Loucy (cell line): ENCODE data around the gene MEIS3.
"Not testable (repeated sequence)": the region's sequence is repeated elsewhere in the genome, so short reads cannot be mapped to it uniquely, and the experiment has no call there.

Experiments
- H2AFZ ChIP-seq: fragments of 200-600 bp; sonication (generic); 2 replicates; pipeline ENCODE4 v1.6.0; 2016; ENCODE audit warnings: antibody characterized with exemption, mild to moderate bottlenecking, low read length, moderate library complexity
- H3F3A ChIP-seq: fragments of 200-600 bp; 2 replicates; pipeline ENCODE4 v1.6.0; 2016; ENCODE audit warnings: antibody characterized with exemption, low read depth, mild to moderate bottlenecking
- H3K27me3 ChIP-seq: fragments of 200-600 bp; sonication (generic); 2 replicates; pipeline ENCODE4 v1.6.1; 2014; ENCODE audit warnings: low read length, mild to moderate bottlenecking; ENCODE audit not compliant: insufficient read depth, poor library complexity, severe bottlenecking
- H3K36me3 ChIP-seq: fragments of 200-600 bp; sonication (generic); 2 replicates; pipeline ENCODE4 v1.6.1; 2016; ENCODE audit warnings: low read length; ENCODE audit not compliant: insufficient read depth
- H3K4me1 ChIP-seq: fragments of 200-600 bp; sonication (generic); 2 replicates; pipeline ENCODE4 v1.5.1; 2014; ENCODE audit warnings: low read length, mild to moderate bottlenecking; ENCODE audit not compliant: insufficient read depth, poor library complexity, severe bottlenecking
- H3K4me2 ChIP-seq: fragments of 200-600 bp; sonication (generic); 2 replicates; pipeline ENCODE4 v1.6.0; 2014; ENCODE audit warnings: antibody characterized with exemption, low read length, low read depth, mild to moderate bottlenecking; ENCODE audit not compliant: poor library complexity, severe bottlenecking
- H3K4me3 ChIP-seq: fragments of 200-600 bp; sonication (generic); 2 replicates; pipeline ENCODE4 v1.5.1; 2014; ENCODE audit warnings: low read length, mild to moderate bottlenecking, mixed read lengths; ENCODE audit not compliant: poor library complexity, severe bottlenecking
- H3K79me2 ChIP-seq: fragments of 200-600 bp; sonication (generic); 2 replicates; pipeline ENCODE4 v1.6.1; 2014; ENCODE audit warnings: low read length; ENCODE audit not compliant: insufficient read depth
- H3K9ac ChIP-seq: fragments of 200-600 bp; sonication (generic); 2 replicates; pipeline ENCODE4 v1.6.0; 2014; ENCODE audit warnings: mild to moderate bottlenecking, low read depth, low read length, moderate library complexity; ENCODE audit not compliant: poor library complexity, severe bottlenecking
- H3K9me2 ChIP-seq: fragments of 200-600 bp; sonication (generic); replicated peaks from 2 replicates; pipeline ENCODE4 v1.6.1; 2016; ENCODE audit warnings: low read depth, low read length, mixed read lengths
- H3K9me3 ChIP-seq: fragments of 200-600 bp; sonication (generic); 2 replicates; pipeline ENCODE4 v1.6.1; 2014; ENCODE audit warnings: mild to moderate bottlenecking, antibody characterized with exemption, low read length, low read depth; ENCODE audit not compliant: insufficient read depth
- H4K20me1 ChIP-seq: fragments of 200-600 bp; sonication (generic); 2 replicates; pipeline ENCODE4 v1.6.0; 2014; ENCODE audit warnings: antibody characterized with exemption, low read length, mild to moderate bottlenecking; ENCODE audit not compliant: insufficient read depth, poor library complexity, severe bottlenecking
- EZH2phosphoT487 ChIP-seq: fragments of 200-600 bp; IDR thresholded peaks from 2 replicates; pipeline ENCODE4 v1.6.1; 2018; ENCODE audit warnings: antibody characterized with exemption, mild to moderate bottlenecking, moderate library complexity, borderline replicate concordance
- TF ChIP-seq, protein P1 (sequence below): fragments of 200-600 bp; sonication (generic); conservative IDR thresholded peaks from 2 replicates; pipeline ENCODE4 v1.5.1; 2014; ENCODE audit warnings: mild to moderate bottlenecking, antibody characterized with exemption, low read length

Gene MEIS3

DNA sequence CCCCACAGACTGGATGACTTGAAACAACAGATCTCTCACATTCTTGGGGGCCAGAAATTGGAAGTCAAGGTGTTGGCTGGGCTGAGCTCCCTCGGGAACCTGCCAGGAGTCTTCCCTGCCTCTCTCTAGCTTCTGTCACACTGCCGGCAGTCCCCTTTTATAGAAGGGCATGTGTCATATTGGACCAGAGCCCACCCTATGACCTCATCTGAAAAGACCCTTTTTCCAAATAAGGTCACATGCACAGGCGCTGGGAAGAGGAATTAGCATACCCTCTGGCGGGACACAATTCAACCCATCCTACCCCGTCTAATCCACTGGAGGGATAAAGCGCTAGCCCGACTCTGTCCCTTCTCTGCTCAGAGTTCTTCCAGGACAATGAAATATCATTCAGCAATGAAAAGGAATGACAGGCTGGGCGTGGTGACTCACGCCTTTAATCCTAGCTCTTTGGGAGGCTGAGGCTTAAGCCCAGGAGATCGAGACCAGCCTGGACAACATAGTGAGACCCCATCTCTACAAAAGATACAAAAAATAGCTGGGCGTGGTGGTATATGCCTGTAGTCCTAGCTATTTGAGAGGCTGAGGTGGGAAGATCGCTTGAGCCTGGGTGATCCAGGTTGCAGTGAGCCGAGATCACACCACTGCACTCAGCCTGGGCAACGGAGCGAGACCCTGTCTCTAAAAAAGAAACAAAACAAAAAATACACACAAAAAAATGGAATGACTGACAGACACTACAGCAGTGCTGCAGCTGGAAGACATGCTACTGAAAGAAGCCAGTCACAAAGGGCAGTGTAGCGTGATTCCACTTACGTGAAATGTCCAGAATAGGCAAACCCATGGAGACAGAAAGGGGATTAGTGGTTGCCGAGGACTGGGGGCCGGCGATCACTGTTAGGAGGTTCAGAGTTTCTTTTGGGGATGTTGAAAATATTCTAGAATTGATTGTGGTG, 28.5 kb downstream of the MEIS3 start:
- Histone ChIP-seq H3F3A (no peaks in the 10 kb centered on the region), H3K9me3 (no peaks in the 10 kb centered on the region), H4K20me1 (no peaks in the 10 kb centered on the region), H3K36me3 (no peaks in the 10 kb centered on the region), H2AFZ (no peak overlapping the region), H3K79me2 (no peaks in the 10 kb centered on the region), H3K4me2 (no peak overlapping the region), H3K9me2 (no peaks in the 10 kb centered on the region), H3K9ac (no peak overlapping the region), H3K4me3 (no peak overlapping the region), H3K4me1 (no peaks in the 10 kb centered on the region), H3K27me3 (no peaks in the 10 kb centered on the region)
- TF ChIP-seq, protein P1, sequence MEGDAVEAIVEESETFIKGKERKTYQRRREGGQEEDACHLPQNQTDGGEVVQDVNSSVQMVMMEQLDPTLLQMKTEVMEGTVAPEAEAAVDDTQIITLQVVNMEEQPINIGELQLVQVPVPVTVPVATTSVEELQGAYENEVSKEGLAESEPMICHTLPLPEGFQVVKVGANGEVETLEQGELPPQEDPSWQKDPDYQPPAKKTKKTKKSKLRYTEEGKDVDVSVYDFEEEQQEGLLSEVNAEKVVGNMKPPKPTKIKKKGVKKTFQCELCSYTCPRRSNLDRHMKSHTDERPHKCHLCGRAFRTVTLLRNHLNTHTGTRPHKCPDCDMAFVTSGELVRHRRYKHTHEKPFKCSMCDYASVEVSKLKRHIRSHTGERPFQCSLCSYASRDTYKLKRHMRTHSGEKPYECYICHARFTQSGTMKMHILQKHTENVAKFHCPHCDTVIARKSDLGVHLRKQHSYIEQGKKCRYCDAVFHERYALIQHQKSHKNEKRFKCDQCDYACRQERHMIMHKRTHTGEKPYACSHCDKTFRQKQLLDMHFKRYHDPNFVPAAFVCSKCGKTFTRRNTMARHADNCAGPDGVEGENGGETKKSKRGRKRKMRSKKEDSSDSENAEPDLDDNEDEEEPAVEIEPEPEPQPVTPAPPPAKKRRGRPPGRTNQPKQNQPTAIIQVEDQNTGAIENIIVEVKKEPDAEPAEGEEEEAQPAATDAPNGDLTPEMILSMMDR, result no peak
- TF ChIP-seq EZH2phosphoT487, result no peak

DNA sequence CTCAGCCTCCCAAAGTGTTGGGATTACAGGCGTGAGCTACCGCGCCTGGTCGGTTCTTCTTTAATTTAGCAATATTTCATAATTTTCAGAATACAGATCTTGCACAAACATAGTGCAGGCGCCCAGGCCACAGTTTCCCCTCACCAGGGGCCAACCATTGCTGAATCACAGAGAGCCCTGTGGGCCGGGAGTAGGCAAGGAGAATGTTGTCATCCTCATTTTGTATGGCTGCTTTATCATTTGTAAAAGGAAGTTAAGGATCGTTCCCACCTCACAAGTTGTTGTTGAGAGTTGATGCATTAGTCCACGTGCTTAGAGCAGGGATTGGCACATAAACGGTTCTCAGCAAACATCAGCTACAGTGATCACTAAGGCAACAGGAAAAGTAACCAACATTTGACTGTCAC, 30.2 kb downstream of the MEIS3 start:
- H3K9ac ChIP-seq, result no peak overlapping the region
- no peaks in the 10 kb centered on the region for H3K4me1 ChIP-seq
- H3K27me3 ChIP-seq, result no peaks in the 10 kb centered on the region
- H2AFZ ChIP-seq, result no peak overlapping the region
- no peaks in the 10 kb centered on the region for H3K9me2 ChIP-seq
- TF ChIP-seq EZH2phosphoT487, result no peak
- TF ChIP-seq, protein P1, result no peak
- no peak overlapping the region for H3K4me3 ChIP-seq
- no peaks in the 10 kb centered on the region for H3F3A ChIP-seq
- no peaks in the 10 kb centered on the region for H3K9me3 ChIP-seq
- no peaks in the 10 kb centered on the region for H4K20me1 ChIP-seq
- no peak overlapping the region for H3K4me2 ChIP-seq
- H3K36me3 ChIP-seq, result no peaks in the 10 kb centered on the region
- no peaks in the 10 kb centered on the region for H3K79me2 ChIP-seq

DNA sequence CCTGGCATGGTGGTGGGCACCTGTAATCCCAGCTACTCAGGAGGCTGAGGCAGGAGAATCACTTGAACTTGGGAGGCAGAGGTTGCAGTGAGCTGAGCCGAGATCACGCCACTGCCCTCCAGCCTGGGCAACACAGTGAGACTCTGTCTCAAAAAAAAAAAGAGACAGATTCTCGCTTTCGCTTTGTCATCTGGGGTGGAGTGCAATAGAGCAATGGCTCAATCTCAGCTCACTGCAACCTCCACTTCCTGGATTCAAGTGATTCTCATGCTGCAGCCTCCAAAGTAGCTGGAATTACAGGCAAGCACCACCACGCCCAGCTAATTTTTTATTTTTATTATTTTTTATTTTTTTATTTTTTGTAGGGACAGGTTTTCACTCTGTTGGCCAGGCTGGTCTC, 30.6 kb downstream of the MEIS3 start:
- not testable (repeated sequence) for H4K20me1 ChIP-seq, H3K9me3 ChIP-seq, H3K27me3 ChIP-seq, H2AFZ ChIP-seq, H3K4me2 ChIP-seq, H3K9ac ChIP-seq, H3K9me2 ChIP-seq, H3K36me3 ChIP-seq, H3K79me2 ChIP-seq, H3K4me1 ChIP-seq, H3K4me3 ChIP-seq, H3F3A ChIP-seq

DNA sequence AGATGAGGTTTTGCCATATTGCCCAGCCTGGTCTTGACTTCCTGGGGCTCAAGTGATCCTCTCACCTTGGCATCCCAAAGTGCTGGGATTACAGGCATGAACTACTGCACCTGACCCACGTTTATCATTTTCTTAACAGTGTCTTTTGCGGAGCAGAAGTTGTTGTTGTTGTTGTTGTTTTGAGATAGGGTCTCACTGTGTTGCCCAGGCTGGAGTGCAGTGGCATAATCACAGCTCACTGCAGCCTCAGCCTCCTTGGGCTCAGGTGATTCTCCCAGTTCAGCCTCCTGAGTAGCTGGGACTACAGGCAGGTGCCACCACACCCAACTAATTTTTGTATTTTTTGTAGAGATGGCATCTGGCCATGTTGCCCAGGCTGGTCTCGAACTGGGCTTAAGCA, 31.7 kb downstream of the MEIS3 start:
- H3K27me3 ChIP-seq, H3F3A ChIP-seq, H2AFZ ChIP-seq, H3K9ac ChIP-seq, H3K79me2 ChIP-seq, H4K20me1 ChIP-seq, H3K9me2 ChIP-seq, H3K9me3 ChIP-seq, H3K4me3 ChIP-seq, H3K4me2 ChIP-seq, H3K36me3 ChIP-seq, H3K4me1 ChIP-seq: not testable (repeated sequence)

DNA sequence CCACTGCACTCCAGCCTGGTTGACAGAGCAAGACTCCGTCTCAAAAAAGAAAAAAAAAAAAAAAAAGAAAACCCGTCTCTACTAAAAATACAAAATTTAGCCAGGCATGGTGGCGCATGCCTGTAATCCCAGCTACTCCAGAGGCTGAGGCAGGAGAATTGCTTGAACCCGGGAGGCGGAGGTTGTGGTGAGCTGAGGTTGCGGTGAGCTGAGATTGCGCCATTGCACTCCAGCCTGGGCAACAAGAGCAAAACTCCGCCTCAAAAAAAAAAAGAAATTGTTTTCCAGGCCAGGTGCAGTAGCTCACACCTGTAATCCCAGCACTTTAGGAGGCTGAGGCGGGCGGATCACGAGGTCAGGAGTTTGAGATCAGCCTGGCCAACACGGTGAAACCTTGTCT, 32.7 kb downstream of the MEIS3 start:
- H3K9ac ChIP-seq, H3F3A ChIP-seq, H2AFZ ChIP-seq, H3K79me2 ChIP-seq, H3K36me3 ChIP-seq, H3K4me2 ChIP-seq, H3K9me2 ChIP-seq, H4K20me1 ChIP-seq, H3K4me3 ChIP-seq, H3K4me1 ChIP-seq, H3K9me3 ChIP-seq, H3K27me3 ChIP-seq: not testable (repeated sequence)

DNA sequence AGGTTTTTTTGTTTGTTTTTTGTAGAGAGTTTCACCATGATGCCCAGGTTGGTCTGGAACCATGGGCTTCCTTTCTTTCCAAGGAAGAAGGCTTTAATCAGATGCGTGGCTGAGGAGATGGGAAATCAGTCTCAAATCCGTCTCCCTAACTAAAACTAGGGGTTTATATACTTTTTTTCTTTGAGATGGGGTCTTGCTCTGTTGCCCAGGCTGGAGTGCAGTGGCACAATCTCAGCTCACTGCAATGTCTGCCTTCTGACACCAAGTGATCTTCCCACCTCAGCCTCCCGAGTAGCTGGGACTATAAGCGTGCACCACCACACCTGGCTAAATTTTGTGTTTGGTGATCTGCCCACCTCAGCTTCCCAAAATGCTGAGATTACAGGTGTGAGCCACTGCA, 34.8 kb downstream of the MEIS3 start:
- not testable (repeated sequence) for H2AFZ ChIP-seq, H3K9me3 ChIP-seq, H3K4me1 ChIP-seq, H3K4me2 ChIP-seq, H3K27me3 ChIP-seq, H3K9me2 ChIP-seq, H3K4me3 ChIP-seq, H3K9ac ChIP-seq, H4K20me1 ChIP-seq, H3F3A ChIP-seq, H3K79me2 ChIP-seq
- peaks cover 29% of the 10 kb centered on the region; the same call in 1 of the 2 replicates for H3K36me3 ChIP-seq
